GM18520 (cell line): ENCODE measurements around the gene LRRC14B.
"Not testable (repeated sequence)": the region's sequence is repeated elsewhere in the genome, so short reads cannot be mapped to it uniquely, and the experiment has no call there.

Experiments
- ATAC-seq: cut with Tn5 transposase; IDR thresholded peaks from one replicate; pipeline ENCODE4 v1.9.1; 2021; ENCODE audit not compliant: unreplicated experiment

Gene LRRC14B

DNA sequence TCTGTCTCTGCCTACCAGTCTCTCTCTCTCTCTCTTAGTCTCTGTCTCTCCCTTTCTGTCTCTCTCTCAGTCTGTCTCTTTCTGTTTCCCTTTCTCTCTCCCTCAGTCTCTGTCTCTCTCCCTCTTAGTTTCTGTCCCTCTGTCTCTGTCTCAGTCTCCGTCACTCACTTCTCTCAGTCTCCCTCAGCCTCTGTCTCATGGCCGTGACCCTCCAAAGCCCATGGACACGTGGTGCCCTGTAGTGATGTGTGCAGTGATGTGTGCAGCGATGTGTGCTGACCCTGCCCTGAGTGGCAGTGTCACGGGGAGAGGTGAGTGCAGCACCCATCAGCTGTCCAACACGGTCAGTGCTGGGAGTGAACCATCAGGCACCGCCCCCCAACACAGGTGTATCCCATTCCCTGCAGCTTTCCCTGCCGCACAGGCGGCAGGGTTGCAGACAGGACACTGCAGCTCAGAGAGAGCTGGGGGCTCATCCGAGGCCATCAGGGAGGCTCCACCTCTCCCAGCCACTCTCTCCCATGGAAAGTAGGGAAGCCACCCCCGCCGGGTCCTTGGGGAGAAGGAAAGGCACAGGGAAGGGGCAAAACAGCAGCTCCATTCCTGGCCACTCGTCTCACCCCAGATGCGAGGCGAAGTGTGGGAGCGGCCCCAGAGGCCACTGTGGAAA, 794 bp upstream of the LRRC14B start:
- ATAC-seq: no peak

DNA sequence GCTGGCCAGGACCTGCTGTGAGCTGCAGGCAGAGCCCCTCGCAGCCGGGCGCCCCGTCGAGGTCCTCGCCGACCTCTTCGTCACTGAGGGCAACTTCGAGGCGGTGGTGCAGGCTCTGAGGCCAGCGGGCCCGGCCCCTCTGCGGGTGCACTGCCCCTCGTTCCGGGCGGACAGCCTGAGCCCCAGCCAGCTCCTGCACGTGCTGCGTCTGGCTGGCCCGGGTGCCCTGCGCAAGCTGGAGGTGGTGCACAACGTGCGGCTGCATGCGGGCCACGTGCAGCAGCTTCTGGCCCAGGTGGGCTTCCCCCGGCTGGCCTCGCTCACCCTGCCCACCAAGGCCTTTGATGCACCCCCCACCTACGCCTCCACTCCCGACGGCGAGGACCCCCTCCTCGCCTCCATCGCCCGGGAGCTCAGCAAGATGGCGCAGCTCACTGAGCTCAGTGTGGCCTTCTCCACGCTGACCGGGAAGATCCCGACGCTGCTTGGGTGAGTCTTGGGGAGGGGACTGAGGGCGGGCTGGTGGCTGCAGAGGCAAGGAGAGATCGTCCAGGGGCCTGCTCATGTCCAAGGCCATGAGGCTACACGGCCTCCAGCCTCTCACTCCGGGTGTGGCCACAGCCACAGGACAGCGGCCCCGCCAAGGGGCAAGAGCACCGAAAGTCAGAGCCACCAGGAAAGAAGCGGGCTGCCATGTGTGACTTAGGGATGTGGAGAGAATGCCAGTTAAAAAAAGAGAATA, 825 bp downstream of the LRRC14B start:
- no peak for ATAC-seq

DNA sequence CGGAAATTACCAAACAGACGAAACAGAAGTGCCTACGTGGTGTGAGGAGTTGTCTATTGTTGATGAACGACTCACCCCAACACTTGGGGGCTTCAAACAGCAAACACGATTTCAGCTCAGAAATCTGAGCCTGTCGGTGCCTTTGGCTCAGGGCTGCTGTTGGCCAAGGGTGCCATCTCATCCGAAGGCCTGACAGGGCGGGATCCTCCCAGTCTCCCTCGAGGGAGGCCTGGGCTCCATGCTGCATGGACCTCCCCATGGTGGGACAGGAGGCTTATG, 1.3 kb downstream of the LRRC14B start:
- ATAC-seq: no peak

DNA sequence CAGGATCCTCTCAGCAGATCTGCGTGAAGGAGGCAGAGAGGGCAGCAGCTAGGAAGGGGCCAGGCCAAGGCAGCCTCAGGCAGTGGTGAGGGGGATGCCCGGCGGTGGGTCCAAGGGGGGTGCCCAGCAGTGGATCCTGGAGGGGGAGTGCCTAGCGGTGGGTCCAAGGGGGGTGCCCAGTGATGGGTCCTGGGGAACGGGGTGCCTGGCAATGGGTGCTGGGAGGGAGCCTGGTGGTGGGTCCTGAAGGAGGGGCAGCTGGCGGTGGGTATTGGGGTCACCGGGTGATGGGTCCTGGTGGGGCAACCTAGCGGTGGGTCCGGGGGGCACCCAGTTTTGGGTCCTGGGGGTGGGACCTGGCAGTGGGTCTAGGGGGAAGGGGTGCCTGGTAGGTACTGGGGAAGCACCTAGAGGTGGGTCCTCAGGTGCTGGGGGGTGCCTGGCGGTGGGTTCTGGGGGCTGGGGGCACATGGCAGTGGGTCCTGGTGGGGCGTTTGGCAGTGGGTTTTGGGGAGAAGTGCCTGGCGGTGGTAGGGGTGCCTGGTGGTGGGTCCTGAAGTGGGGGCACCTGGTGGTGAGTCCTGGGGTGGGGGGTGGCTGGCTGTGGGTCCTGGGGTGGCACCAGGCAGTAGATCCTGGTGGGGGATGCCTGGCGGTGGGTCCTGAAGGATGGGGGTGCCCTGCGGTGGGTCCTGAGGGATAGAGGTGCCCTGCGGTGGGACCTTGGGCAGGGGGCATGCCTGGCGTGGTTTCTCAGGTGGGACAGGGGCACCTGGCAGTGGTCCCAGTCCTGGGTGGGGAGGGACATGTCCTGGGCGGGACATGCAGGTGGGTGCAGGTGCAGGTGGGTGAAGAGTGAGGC, 1.9 kb downstream of the LRRC14B start:
- ATAC-seq: no peak

DNA sequence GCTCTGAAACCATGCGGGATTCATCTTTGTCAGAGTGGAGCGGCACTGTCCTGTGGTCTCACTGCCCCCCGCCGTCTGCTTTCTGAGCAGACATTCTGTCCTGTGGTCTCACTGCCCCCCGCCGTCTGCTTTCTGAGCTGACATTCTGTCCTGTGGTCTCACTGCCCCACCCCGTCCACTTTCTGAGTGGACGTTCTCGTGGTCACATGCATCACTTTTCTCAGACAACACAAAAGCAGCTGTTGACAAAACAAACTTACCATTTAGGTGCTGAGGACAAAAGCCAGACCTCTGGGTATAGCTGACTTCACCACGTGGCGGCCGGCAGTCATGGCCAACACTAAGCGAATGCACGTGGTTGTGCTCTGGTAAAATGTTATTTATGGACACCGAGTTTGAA, 2.8 kb downstream of the LRRC14B start:
- no peak for ATAC-seq

DNA sequence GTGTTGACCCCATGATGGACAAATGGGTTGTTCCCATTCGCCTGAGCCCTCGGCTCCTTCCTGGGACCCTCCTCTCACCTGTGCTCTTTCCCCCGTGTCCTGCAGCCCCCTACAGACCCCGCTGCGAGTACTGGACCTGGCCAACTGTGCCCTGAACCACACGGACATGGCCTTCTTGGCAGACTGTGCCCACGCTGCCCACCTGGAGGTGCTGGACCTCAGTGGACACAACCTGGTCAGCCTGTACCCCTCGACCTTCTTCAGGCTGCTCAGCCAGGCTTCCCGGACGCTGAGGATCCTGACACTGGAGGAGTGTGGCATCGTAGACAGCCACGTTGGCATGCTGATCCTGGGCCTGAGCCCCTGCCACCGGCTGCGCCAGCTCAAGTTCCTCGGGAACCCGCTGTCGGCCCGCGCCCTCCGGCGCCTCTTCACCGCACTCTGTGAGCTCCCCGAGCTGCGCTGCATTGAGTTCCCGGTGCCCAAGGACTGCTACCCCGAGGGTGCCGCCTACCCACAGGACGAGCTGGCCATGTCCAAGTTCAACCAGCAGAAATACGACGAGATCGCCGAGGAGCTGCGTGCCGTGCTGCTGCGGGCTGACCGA, 3.4 kb downstream of the LRRC14B start:
- ATAC-seq: no peak

DNA sequence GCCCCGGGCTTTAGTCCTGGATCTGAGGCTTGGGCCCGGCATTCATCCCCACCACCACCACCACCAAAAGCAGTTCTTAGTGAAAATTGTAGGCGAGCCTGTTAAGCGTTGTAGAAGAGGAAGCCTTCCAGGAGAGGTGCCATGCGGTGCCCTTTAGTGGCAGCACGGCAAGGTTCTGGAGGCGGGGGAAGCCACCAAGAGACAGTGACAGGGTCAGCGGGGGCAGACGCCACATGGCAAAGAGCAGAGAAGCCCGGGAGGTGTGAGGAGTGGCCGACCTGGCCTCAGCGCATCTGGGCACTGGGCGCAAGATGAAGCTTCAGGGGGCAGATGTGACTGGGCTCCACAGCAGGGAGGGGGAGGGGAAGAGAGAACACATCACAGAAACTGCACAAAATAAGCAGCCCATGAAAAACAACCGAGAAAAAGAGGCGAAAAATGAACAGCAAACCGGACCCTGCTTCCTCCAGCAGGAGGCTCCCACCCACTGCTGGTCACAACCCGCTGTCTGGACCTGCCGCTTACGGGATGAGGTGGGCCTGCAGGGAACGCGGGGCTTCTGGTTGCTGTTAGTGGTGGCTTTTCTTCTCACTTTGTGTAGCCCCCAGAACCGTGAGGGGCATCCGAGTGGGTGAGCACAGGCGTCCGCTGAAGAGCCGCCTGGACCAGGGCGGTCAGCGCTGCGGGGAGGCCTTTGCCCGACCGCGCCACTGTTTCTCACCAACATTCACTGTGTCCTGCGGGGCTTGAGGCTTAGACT, 4.3 kb downstream of the LRRC14B start:
- no peak for ATAC-seq

DNA sequence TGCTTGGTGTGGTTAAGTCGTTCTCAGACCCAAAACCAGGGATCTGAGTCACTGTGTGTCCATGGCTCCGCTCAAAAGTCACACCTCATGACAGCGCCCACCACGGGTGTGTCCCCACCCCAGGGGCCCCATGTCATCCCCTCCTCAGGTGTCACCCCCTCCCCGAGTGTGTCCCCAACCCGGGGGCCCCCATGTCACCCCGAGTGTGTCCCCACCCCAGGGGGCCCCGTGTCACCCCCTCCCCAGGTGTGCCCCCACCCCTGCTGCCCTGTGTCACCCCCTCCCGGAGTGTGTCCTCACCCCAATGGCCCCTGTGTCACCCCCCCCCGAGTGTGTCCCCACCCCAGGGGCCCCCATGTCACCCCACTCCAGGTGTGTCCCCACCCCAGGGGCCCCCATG, 5.1 kb downstream of the LRRC14B start:
- no peak for ATAC-seq

DNA sequence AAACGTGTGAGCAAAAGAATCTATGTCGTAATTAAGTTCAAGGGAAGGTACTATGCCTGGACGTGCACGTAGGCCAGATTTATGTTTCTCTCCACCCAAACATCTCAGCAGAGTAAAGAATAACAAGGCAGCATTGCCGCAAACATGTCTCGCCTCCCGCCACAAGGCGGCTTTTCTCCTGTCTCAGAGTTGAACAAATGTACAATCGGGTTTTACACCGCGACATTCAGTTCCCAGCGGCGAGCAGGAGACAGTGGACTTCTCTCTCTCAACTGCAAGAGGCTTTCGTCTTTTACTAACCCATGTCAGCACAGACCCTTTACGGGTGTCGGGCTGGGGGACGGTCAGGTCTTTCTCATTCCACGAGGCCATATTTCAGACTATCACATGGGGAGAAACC, 5.7 kb downstream of the LRRC14B start:
- ATAC-seq: not testable (repeated sequence)

DNA sequence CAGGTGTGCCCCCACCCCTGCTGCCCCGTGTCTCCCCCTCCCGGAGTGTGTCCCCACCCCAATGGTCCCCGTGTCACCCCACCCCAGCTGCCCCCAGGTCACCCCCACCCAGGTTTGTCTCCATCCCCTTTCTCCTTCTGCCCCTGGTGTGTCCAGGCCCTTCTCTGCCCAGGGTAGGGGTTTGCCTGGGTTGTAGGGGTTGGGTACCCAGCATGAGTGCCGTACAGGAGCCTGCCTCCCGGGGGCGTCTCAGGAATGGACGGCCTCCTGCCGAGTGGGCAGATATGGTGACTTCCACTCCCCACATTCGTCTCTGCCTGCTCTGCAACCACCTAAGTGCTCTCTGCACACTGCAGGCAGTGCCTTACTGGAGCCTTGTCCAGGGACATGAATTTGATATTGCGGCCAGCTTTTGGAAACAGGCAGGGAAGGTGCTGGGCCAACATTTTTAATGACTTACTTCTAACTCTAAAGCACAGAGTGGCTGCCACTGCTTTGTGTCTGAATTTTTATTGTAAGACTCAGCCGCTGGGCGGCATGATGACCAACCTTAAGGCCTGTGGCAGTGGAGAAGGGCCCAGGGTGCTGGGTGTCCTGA, 6.7 kb downstream of the LRRC14B start:
- no peak for ATAC-seq

DNA sequence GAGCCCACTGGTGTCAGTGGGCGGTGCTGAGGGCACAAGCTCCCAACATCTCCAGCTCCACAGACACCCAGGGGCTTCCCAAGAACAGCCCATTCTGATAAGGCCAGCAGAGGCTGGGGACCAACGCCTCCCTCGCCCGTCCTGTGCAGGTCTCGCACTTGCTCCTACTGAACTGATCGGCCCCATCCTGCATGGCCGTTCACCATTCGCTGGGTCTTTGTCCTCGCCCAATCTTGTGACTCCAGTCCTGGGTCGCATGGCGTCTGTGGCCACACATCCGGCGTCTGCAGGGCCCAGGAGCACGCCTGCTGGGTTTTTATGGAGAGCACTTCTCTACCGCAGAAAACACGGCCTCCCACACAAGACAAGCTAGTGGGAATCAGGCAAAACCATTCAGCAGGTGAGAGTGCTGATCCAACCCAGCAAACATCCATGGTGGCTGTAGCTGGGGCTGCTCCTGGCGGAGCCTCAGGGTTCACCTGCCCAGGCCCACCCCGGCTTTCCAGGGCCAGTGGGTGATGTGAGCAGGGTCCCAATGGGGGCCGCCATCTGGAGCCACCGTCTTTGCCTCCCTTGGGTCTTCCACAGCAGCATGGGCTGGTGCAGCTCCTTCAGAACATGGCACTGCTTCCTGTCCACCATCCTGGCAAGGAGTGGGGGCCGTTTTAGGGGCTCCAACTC, 7.4 kb downstream of the LRRC14B start:
- no peak for ATAC-seq

DNA sequence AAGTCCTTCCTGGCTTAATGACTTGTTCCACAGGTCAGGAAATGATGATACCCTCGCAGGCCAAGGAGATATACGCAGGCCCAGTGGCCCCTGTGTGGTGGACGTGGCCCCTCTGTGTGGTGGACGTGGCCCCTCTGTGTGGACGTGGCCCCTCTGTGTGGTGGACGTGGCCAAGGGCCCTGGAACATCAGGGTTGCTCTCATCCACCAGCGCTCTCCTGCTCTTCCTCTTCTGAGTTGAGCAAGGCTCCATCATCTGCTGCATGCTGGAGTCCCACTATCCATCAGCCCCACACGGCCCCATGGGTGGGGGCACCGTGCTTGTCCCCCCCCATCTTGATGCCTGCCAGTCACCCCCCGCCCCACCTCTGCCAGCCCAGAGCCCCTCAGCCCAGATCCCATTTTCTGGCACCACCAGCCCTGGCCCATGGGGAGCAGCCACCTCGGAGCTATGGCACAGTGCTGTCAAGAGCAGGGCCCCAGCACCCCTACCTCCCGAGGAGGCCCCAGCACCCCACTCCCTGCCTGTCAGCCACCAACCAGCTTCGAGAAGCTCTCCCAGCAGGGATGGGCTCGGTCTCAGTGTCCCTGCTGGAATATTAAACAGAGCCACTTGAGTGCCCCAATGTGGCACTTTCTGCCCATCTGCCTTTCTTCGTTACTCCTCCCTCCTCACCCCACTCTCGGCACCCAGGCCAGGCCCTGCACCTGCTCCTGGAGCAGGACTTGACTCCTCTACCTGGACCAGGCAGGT, 8.1 kb downstream of the LRRC14B start:
- ATAC-seq: no peak

DNA sequence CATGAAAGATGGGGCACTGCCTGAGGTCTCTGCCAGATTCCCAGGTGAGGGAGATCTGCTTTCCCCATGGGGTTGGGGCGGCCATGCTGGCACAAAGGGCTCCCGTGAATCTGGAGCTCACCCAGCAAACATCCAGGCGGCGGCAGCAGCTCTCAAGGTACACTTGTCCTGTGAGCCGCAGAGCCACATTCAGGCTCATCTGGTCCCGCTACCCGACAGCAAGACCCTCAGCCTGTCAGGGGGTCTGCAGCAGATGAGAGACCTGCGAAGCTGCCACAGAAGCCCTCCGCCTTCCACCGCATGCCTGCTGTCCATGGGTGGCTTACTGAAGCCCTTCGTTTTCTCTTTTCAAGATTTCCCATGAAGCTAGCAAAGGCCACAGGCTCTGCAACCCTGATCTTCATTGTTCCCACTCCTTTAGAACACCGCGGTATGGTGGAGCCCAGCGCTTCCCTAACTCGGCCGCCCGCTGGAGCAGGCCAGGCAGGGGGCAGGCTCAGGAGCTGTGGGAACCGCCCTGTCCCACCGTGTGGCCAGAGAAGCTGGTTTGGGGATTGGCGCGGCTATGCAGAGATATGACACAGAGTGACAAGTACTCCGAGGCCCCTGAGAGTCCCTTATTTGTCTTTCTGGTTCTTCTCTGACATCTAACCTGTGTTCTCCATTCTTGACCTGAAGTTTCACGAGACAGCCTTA, 8.8 kb downstream of the LRRC14B start:
- no peak for ATAC-seq

DNA sequence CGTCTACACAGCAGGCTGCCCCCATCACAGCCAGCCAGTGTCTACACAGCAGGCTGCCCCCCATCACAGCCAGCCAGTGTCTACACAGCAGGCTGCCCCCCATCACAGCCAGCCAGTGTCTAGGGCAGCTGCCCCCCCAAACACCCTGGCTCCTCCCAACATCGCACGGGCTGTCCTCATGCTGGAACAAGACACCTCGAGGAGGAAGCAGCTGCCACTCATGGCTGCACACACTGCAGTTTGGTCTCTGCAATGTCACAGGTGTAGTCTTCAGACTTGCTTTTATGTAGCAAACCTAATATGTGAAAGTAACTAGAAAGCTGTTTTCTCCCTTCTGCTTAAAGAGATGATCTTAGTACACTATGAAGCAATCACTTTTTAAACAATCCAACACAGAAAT, 9.7 kb downstream of the LRRC14B start:
- no peak for ATAC-seq

DNA sequence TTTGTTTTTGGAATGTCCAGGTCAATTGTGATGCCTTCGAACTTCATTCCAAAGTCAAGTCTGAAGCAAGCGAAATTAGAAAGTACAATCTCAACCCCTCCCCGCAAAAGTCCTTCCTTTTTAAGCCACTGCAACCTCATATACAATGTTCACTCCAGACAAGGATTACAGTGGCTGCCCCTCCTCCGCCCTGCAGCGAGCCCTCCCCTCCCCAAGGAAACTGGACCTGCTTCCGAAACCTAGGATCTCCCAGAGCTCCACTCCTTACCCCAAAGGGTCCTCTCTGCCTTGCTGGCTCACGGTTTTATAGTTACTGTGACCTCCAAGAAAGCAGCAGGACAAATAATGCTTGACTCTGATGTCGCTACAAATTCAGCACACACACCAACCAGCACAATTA, 10.4 kb downstream of the LRRC14B start:
- ATAC-seq: no peak

DNA sequence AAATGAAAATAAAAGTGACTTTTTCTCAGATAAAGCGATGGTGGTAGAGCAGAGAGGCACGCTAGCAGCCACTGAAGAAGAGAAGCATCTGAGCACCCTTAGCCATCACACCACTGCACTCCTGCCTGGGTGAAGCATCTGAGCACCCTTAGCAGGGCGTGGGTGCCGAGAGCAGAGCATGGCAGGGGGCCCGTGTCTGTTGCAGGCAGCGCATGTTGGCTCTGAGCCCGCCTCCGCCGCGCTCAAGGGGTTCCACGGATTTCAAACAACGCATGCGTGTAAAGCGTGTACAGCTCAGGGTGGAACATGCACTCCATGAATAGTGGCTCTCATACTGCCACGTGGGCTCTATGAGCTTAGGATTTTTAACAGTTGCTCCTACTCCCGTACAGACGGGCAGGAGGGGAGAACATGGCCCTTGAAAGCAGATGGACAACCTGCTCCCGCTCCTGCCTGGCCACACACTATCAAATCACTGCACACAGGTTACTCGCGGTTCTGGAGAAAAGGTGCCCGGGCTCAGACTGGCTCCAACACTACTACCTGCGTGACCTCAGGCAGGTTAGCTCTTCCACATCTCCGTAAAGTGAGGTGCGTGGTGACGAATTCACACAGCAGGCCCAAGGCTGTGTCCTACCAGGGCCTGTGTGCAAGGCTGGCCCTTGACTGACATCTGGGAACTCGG, 12.1 kb downstream of the LRRC14B start:
- no peak for ATAC-seq

DNA sequence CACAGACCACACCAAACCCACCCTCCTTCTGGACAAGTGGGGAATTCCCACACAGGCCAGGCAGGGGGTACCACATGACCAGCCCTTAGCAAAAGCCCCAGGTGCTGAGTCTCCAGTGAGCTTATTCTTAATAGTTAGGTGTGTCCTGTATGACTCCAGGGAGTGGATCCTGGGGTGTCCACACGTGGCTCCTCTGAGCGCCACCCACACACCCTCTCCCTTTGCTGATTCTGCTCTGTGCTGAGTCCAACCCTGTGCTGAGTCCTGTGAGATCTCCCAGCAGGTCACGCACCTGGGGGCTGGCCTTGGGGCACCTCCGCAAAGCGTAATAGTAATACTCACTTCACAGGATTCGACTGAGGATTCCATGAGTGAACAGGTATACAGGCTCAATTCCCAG, 12.7 kb downstream of the LRRC14B start:
- ATAC-seq: no peak

DNA sequence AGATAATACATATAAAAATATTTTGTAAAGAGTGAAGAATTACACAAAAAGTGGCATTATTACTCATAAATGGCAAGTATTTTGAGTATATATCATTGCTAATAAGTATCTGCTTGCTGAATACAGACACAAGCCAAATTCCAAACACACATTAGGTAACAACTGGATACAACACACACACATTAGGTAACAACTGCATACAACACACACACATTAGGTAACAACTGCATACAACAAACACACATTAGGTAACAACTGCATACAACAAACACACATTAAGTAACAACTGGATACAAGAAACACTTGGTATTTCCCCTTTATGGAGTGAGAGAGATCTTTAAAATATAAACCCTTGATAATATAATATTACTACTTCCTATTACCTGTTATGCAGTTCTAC, 13.2 kb downstream of the LRRC14B start:
- ATAC-seq: no peak
